ENCODE data around the gene MGAT3.
"Not testable (repeated sequence)": the region's sequence is repeated elsewhere in the genome, so short reads cannot be mapped to it uniquely, and the experiment has no call there.

MGAT3 gene

DNA sequence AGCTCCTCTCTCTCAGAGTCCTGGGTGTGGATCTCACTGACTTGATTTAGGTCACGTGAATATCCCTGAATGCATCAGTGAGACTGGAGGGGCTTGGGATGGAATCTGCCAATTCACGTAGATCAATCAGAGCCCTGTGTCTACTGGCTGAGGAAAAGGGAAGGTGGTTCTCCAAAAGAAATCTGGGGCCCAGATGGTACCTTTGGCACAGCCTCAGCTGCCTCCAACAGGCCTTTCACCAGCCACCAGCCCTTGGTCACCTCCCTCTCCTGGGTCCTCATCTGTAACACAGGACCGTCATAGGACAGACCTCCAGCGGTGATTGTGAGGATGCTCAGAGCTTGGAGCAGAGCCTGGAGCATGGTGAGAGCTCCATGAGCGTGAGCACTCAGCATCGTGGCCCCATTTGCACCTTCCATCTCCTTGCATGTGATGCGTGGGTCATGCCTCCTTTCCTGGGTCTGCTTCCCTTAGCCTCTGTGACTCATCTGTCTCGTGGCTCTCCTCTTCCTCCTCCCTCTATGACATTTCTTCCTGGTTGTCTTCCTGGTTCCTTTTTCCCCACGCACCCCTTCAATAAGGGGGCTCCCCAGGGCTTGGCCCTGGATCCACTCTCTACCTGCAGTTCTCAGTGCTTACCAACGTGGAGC lies 37.8 kb downstream of the MGAT3 start:
- DNase-seq = no peak

DNA sequence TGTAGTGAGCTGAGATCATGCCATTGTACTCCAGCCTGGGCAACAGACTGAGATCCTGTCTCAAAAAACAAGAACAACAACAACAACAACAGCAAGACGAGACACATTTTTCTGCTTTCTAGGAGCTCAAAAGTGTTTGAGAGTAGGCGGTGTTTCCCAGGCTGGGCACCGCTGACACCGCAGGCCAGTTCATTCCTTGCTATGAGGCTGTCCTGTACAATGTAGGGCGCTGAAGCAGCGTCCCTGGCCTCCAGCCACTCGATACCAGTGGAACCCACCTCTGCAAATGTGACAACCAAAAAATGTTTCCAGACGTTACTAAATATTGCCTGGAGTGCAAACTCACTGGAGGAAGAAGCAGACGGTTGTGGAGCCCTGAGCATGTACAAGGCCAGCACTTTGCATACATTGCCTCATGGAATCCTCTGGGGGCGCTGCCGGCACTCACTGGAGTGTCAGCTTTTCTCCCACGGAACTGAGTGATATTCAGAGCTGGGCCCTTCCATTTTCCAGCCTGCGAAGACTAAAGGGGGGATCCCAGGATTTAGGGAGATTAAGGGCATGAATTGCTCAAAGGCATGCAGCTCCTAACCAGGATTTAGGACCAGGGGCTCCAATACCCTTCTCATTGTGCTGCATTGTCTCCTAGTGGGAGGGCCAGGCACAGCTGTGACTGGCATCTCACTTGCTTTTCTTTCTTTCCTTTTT lies 39.5 kb downstream of the MGAT3 start:
- DNase-seq = no peak

DNA sequence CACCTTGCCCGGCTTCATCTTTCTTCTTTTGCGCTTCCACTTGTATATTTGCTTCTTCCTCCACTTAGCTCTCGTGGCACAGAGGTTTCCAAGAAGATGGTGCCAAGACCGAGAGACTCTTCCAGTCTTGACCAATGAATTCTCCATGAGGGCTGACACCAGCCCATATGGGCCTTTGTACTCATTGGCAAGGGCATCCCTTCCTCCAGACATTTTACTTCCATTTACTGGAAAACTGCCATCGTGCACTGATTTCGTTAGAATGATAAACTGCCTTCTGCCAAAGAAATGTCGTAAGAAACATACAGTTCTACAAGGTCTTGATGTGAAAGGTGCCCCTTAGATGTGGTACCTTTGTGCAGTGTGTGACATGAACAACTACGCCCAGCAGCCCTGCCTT lies 40.6 kb downstream of the MGAT3 start:
- no peak for DNase-seq

DNA sequence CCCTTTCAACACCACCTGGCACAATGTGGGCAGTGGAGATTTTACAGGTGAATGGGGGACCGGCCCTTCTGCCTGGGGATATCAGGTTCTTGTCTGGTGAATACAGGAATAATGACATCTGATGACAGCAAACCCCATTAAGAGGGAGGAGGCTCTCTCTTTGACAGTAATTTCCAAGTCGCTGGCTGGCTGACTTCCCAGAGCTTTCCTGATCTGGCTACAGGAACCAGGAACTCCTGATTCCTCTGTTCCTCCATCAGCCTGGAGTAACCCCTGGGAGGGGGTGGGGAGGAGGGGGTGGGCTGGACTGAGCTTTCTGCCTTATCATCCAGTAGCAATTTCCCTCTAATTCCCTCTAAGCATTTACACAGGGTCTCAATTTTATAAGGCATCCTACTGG lies 41.6 kb downstream of the MGAT3 start:
- no peak for DNase-seq

DNA sequence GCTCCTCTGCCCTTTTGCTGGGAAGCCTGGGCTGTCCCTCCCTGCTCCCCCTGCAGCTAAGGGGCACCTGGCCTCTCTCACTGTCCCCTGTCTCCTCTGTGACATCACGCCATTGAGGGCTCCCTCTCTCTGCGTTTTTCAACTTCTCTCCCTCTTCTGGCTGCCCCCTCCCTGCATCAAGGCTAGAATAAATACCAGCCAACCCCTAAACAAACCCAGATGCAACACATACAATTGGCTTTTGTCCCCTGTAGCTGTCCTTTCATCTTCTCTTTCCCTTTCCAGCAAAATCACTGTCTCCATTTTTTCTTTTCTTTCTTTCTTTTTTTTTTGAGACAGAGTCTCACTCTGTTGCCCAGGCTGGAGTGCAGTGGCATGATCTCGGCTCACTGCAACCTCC lies 42.0 kb downstream of the MGAT3 start:
- no peak for DNase-seq

DNA sequence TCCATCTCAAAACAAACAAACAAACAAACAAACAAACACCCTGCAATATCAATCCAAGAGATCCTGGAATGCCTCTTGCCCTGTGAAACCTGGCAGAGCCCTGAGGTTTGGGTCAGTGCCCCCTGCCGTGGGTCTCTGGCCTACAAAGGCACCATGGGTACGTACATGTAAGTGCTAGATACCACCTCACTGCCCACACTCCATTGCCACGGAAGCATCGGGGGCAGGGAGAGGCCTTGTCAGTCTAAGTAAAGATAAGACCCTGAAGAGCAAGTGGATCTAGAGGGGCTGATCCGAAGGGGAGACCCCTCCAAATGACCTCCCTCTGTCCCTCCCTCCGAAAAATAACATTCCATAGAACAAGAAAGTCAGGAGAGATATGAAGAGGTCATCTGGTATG lies 43.3 kb downstream of the MGAT3 start:
- no peak for DNase-seq

DNA sequence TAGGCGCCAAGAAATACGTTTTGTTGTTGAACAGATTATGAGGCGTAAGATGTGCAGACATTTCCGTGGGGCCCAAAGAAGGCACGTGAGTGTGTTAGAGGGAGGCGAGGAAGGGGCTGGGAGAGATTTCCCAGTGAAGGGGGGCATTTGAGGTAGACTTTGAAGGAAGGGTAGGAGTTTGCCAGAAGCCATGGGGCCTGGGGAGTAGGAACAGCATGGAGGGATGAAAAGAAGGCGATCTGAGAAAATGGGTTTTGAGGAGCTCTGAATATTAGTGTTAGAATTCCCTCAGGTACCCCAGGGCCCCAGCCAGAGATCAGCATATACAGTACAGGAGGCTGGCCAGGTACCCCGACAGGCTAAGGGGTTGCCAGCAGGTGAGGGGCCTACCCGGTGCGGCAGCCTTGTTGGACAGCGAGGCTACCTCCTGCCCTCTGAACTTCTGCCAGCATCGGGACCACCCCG lies 44.9 kb downstream of the MGAT3 start:
- no peak for DNase-seq

DNA sequence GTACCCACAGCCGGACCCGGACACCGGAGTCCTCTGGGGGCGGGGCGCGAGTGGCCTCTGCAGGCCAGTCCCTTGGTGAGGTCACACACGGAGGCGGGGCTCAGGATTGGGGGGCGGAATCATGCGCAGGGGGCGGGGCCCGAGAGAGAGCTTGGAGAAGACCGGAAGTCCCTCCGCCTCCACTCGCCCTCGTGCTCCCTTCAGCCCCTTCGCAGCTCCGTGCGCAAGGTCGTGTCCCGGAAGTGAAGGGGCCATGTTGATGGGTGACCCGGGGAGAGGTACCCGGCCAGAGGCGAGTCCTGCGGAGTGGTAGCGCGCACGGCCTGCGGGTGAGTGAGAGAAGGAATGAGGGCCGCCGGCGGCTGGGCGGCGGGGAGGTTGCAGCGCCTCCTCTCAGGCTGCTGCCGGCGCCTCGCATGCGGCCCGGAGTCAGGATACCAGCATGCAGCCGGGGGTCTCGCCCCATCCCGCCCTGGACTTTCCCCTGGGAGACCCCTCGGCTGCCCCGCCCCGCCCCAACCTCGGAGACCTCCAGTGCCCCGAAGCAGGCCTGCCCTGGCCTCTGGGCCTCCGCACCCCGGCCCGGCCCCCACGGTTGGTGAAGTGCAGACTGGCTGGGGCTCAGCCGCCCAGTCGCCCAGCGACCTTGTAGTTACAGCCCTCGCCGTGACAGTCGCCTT lies 45.4 kb downstream of the MGAT3 start, which contains the start of gene MIEF1:
TSS of gene MIEF1 (plus strand) at position 182 of the 680 bp plus-strand sequence. CDS start 9,005 bp downstream, outside the sequence.
- peak; percentile 88 for DNase-seq

DNA sequence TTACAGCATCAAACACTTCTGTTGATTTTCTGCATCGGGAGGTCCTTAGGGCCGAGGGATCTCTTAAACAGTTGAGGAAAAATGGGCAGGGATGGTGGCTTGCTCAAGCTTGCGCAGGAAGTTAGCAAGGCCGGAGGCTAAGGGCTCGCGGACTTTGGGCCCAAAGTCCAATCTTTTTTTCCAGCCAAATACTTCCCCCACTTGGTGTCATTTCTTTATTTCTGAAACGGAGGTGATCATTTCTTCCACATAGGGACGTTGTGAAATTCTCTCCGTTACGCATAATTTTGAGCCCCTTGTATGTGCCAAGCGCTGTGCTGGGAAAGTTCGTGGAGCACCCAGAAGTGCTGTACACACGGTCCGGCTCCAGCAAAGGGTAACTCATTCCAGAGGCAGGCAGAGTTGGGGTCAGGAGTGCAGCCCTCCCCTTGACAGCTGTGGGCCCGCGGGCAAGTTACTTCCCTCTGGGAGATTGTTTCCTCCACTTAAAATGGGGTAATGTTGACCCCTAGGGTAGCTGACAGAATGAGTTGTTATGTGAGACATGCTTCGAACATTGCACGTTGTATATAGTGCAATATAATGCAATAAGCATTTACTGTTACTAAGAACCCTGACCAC lies 46.1 kb downstream of the MGAT3 start:
- no peak for DNase-seq

DNA sequence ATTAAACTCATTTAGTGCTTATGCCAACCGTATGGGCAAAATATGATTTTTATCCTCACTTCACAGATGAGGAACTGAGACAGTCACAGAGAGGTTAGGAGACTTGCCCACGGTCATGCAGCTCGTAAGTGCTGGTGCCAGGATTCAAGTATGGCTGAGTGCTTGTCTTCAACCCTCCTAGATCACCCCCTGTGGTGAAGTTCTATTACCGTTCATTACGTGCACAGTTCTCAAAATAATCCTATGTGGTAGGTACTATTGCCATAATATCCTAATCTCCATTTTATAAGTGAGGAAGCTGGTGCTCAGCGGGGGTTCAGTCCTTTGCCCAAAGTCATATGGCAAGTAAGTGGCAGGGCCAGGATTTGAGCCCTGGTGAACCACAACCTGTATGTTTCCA lies 46.8 kb downstream of the MGAT3 start:
- no peak for DNase-seq

DNA sequence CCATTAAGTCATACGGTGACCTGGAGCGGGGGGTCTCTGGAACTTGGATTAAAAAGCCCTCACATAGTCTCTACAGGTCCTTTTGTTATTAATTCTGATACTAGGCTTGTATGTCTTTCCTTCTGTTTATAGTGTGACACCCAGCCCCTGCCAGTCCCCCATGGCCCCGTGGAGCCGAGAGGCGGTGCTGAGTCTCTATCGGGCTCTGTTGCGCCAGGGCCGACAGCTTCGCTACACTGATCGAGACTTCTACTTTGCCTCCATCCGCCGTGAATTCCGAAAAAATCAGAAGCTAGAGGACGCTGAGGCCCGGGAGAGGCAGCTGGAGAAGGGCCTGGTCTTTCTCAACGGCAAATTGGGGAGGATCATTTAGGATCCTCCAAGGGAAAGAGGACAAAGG lies 47.3 kb downstream of the MGAT3 start:
- no peak for DNase-seq

DNA sequence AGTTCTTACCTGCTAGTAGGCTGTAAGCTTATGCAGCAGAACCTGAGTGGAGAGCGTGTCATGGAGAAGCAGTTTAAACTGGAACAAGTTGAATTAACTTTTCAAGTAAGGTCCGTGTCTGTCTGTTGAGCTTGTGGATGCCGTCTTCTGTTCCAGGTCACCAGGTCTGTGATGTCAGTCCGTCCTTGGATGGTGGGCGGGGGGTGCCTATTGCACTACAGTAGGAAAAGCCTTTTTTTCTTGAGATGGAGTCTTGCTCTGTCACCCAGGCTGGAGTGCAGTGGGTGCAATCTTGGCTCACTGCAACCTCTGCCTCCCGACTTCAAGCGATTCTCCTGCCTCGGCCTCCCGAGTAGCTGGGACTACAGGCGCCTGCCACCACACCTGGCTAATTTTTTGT lies 50.2 kb downstream of the MGAT3 start:
- not testable (repeated sequence) for DNase-seq

DNA sequence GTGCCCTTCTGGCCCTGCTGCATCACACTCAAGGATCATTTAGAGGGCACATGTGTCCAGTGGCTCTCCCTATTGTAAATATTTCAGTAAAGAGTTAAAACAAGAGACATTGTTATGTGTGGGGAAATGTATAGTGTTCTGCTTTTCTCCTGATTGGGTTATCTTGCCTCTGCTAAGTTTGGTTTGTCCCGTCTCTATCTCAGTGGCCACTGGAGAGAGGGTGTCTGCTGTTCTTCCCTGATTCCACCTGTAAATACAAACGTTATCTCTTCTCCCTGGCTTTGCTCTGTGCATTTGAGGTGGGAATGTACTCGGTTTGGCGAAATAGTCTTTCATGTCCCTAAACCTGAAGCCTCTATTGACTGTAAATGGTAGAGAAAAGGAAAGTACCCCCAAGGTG lies 51.6 kb downstream of the MGAT3 start:
- DNase-seq = no peak

DNA sequence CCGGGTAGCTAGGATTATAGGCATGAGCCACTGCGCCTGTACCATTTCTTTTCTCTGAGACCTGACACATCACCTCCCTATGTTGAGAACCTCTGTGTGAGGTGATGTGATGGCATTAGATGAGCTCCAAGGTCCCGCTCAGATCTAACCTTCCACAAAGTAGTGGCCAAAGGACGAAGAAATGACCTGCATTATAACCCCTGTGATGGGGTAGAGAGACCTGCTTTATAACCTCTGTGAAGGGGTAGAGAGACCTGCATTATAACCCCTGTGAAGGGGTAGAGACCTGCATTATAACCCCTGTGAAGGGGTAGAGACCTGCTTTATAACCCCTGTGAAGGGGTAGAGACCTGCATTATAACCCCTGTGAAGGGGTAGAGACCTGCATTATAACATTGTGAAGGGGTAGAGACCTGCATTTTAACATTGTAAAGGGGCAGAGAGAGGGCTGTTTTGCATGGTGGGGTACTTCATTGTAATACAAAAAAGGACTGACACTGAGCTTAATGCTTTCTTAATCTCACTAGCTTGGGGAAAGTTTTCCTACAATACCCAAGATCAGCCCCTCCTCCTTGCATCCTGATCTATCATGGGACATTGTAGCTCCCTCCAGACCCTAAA lies 53.8 kb downstream of the MGAT3 start:
- DNase-seq = no peak

DNA sequence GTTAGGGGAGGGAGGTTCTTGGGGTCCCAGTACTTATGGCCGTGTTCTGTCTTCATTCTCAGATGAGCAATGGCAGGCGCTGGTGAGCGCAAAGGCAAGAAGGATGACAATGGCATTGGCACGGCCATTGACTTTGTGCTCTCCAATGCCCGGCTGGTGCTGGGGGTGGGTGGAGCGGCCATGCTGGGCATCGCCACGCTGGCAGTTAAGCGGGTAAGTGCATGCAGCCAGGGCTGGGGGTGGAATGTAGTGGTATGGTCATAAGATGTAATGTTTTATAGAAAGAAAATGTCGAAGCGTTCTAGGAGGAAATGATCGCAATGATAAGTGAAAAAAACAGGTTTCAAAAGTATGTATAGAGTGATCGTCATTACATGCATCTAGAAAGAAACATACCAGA lies 54.4 kb downstream of the MGAT3 start:
- no peak for DNase-seq

DNA sequence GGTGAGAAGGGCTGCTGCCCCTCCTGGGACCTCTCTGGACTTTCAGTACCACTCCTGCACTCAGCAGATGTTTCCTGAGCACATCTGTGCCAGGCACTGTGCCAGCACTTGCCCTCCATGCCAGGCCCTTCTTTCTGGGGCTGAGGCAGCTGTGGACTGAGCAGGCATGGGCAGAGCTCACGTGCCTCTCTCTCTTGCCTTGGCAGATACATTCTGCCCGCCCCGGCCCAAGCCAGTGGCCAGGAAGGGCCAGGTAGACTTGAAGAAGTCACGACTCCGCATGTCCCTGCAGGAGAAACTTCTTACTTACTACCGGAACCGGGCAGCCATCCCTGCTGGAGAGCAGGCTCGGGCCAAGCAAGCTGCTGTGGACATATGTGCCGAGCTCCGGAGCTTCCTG lies 55.2 kb downstream of the MGAT3 start:
- no peak for DNase-seq

DNA sequence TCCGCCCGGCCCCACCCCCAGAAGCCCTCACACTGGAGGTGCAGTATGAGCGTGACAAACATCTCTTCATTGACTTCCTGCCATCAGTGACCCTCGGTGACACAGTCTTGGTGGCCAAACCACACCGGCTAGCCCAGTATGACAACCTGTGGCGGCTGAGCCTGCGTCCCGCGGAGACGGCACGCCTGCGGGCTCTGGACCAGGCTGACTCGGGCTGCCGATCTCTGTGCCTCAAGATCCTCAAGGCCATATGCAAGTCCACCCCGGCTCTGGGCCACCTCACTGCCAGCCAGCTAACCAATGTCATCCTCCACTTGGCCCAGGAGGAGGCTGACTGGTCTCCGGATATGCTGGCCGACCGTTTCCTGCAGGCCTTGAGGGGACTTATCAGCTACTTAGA lies 57.0 kb downstream of the MGAT3 start:
- no peak for DNase-seq

DNA sequence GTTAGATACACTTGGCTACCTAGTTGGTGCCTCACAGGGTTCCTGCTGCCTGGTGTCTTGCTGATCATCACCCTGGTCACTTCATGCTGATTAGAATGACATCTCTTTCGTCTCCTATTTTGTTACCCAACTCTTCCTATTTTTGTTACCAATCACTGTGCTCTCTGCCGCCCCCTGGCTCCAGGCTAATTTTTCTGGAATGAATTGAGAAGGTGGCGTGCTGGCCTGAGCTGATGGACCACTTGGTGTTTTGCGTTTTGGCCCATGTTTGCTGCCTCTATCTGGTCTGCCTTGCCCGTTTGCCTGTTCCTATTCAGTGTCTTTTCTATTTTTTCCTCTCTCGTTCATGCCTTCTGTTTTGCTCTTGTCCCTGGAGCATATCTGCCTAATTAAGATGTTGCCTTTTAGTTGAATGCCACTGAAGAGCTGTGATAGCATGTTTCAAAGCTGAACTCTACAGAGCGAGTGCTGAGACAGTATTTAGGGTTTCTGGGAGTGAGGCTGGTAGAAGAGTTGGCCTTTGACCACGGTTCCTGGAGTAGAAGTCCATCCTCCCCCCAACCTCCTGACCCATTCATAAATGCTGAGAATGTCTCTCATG lies 57.7 kb downstream of the MGAT3 start:
- peak; percentile 56 for DNase-seq

DNA sequence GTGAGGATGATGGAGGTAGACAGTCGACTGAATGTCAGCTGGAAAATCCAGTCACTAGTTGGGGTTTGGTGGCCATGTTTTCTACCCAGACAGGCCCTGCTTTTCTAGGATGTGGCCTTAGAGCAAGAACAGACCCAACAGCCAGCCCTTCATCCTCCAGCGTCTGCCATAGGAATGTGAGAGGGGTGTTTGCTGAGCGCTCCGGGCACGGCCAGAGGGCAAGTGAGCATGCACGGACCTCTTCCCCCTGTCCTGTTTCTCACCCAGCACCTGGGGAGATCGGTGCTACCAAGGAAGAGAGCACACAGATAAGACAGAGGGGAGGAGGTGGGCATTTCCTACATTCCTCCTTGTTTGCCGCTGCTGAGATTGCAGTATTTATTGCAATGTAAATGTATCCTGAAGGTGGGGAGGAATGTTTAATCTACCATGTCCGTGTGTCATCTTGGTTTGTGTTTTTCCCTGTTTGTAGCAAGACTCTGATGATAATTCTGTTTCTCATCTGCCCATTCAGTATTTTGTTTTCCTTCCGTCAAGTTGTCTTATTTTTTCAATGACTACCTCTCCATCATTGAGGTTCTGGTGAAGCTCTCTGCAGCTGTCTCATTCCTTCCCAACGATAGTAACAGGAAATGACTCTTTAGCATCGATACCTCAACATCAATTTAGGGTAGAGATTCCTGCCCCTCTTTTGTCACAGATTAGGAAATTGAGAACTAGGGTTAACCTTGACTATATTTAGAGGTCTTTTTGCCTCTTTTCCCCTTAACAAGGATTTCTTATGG lies 58.6 kb downstream of the MGAT3 start:
- DNase-seq = no peak

DNA sequence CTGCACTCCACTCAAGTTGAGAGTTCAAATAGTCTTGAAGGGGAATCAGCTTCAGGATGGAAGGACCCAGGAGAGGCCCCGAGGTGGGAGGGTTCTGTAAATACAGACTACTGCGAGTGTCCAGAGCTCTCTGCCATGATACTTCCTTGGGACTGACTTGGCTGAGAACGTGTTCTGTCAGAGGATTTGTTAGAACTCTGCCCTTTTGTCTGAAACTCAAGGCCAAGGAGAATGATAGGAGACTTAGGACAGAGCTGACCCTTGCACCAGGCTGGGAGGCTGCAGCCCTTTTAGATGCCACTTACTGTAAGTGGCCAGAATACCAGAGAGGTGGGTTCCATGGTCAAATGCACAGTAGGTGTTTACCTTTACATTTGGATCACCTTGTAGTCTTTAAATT lies 60.7 kb downstream of the MGAT3 start:
- no peak for DNase-seq

DNA sequence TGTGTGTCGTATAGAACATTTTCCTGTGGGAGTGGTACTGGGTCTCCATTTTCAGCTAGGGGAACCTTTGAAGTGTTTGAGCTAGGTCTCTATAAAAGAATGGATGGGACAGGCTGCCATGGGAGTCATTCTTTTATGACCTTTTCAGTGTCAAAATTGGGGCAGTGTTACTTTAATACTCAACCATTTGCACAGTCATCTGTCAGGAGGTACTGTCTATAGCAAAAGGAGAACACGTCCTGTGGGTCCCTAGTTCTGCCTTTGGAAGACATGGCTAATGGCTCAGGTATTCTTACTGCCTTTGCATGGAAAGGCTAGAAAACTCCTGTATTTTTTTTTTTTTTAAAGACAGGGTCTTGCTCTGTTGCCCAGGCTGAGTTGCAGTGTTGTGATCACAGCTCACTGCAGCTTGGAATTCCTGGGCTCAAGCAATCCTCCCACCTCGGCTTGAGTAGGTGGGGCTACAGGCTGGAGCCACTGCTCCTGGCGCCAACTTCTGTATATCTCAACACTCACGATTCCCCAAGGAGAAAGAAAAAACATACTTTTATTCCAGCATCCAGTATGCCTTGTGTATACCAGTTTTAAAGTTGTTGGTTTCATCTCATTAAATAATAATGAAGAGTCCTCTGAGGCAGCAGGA lies 61.5 kb downstream of the MGAT3 start:
- DNase-seq = no peak
